Cortex of kidney (tissue), 1 donor: ENCODE results near the gene RBL1.
"Not testable (repeated sequence)": the region's sequence is repeated elsewhere in the genome, so short reads cannot be mapped to it uniquely, and the experiment has no call there.

ENCODE experiments used
- DNase-seq: peaks from one replicate; lab custom pipeline; 2025; lab: John Stamatoyannopoulos, UW

RBL1 gene

DNA sequence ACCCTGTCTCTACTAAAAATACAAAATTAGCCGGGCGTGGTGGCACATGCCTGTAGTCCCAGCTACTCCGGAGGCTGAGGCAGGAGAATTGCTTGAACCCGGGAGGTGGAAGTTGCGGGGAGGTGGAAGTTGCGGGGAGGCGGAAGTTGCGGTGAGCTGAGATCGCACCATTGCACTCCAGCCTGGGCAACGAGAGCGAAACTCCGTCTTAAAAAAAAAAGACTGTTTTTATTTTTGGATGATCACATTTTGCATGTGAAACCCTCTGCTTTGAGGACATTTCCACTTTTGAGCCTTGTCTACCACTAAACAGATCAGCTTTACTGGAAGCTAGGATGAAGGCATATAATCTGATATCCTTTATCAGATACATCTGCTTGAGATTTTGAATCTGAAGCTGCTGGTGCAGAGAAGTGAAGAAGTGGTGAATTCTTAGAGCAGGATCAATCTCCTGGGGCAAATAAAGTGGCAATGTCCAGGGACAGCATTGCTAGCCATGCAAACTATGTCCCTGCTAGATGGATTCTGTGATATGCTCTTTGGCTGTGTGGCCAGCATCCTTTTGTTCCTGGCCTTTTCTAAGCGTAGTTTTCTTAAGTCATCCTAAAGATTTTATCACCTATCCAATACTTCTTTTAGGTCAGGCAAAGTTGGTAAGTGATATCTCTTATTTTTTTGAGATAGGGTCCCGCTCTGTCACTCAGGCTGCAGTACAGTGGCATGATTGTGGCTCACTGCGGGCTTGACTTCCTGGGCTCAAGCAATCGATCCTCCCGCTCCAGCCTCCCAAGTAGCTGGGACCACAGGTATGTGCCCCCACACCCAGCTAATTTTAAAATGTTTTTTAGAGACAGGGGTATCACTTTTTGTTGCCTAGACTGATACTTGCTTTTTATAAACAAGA lies 23.3 kb downstream of the RBL1 start:
- DNase-seq, result no peak

DNA sequence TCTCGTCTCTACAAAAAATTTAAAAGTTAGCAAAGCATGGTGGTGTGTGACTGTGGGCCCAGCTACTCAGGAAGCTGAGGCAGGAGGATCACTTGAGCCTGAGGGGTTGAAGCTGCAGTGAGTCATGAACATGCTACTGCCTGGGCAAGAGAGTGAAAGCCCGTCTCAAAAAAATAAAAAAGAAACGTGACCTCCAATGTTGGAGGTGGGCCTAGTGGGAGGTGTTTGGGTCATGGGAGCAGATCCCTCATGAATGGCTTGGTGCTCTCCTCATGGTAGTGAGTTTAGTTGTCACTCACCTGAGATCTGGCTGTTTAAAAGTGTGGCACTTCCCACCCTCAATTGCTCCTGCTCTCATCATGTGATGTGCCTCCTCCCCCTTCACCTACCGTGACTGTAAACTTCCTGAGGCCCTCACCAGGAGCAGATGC lies 24.3 kb downstream of the RBL1 start:
- DNase-seq, result no peak

DNA sequence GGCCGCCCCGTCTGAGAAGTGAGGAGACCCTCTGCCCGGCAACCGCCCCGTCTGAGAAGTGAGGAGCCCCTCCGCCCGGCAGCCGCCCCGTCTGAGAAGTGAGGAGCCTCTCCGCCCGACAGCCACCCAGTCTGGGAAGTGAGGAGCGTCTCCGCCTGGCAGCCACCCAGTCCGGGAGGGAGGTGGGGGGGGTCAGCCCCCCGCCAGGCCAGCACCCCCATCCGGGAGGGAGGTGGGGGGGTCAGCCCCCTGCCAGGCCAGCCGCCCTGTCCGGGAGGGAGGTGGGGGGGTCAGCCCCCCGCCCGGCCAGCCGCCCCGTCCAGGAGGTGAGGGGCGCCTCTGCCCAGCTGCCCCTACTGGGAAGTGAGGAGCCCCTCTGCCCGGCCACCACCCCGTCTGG lies 26.2 kb downstream of the RBL1 start:
- DNase-seq, result not testable (repeated sequence)

DNA sequence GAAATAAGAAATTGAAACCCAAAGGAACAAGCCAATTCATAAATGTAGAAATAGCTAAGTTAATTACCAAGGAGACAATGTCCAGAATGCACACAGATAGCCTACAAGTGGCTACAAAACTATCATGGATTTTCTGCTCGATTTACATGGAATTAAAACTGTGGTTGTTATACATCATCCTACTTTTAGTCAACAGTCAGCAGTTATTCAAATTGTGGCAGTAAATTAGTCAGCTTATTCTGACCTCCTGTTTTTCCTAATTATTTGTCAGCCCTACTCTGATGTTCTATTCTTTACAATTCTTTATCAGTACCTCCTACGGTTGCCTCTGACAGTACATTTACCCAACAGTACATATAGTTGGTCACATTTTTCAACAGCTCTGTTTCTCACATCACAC lies 29.6 kb downstream of the RBL1 start:
- no peak for DNase-seq

DNA sequence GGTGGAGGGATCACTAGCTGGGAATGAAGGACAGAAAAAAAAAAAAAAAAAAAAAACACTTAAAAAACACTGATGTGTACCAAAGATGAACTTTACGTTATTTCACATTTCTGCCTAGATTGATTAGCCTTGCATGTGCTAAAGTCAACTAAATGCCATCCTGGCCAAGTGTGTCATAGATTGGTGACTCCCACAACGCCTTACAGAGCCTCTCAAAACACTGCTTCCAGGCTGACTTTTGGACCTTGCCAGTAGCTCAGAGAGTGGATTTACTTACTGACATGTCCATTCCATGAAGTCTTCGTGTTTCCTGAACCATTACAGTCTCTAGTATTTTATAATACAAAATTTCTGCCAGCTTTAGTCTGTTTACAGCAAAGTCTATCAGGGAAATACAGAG lies 40.5 kb downstream of the RBL1 start:
- DNase-seq, result no peak

DNA sequence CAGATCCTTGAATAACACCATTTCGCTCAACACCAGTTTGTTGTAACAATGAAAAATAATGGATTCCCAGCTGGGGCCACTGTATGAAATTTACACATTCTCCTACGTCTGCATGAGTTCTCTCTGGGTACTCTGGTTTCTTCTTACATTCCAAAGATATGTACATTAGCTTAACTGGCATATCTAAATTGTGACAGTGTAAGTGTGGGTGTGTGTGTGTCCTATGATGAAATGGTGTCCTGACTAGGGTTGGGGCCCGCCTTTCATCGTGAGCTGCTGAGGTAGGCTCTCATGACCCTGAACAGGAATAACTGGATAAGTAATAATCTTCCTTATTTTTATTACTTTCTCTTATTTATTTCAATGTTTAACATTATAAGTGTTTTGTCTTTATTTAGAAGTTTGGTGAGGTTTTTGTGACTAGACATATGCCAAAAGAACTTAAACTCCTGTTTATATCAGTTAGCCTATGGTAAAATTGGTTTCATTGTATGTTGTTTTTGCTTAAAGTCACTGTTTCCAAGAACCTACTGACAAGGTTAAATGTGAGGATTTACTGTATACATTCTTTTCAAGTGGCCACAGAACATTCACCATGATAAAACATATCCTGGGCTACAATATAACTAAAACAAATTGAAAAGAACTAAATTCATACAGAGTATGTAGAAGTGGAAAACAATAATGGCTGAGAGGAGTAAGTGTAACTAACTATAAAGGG lies 42.4 kb downstream of the RBL1 start:
- no peak for DNase-seq

DNA sequence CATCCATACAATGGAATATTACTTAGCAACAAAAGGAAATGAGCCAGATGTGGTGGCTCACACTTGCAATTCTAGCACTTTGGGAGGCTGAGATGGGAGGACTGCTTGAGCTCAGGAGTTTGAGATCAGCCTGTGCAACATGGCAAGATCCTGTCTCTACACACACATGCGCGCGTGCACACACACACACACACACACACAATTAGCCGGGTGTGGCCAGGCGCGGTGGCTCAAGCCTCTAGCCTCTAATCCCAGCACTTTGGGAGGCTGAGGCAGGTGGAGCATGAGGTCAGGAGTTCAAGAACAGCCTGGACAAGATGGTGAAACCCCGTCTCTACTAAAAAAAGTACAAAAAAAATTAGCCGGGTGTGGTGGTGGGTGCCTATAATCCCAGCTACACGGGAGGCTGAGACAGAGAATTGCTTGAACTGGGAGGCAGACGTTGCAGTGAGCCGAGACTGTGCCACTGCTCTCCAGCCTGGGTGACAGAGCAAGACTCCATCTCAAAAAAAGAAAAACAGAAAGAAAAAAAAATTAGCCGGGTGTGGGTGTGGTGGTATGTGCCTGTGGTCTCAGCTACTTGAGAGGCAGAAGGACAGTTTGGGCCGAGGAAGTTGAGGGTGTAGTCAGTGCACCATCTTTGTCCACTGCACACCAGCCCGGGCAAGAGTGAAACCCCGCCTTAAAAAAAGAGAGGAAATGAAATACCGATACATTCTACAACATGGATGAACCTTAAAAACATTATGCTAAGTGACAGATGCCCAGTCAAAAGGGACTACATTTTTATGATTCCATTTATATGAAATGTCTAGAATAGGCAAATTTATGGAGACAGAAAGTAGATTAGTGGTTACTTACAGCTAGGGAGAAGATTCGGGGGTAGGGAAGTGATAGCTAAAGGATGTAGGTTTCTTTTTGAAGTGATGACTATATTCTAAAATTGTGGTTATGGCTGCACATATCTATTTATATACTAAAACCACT lies 52.5 kb downstream of the RBL1 start:
- DNase-seq, result no peak

DNA sequence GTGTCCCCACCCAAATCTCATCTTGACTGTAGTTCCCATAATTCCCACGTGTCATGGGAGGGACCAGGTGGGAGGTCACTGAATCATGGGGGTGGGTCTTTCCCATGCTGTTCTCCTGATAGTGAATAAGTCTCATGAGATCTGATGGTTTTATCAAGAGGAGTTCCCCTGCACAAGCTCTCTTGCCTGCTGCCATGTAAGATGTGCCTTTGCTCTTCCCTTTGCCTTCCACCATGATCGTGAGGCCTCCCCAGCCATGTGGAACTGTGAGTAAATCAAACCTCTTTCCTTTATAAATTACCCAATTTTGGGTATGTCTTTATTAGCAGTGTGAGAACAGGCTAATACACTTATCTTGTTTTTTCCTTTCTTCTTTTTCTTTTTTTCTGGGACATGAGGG lies 56.4 kb downstream of the RBL1 start:
- DNase-seq, result not testable (repeated sequence)

DNA sequence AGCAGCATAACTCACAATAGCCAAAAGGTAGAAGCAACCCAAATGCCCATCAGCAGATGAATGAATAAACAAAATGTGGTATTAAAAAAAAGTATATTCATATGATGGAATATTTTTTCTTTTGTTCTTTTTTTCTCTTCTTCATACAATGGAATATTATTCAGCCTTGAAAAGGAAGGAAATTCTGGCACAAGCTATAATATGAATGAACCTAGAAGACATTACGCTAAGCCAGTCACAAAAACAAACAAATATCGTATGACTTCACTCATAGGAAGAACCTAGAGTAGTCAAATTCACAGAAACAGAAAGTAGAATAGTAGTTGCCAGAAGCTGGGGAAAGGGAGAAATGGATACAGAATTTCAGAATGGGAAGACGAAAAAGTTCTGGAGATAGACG lies 63.7 kb downstream of the RBL1 start:
- no peak for DNase-seq

DNA sequence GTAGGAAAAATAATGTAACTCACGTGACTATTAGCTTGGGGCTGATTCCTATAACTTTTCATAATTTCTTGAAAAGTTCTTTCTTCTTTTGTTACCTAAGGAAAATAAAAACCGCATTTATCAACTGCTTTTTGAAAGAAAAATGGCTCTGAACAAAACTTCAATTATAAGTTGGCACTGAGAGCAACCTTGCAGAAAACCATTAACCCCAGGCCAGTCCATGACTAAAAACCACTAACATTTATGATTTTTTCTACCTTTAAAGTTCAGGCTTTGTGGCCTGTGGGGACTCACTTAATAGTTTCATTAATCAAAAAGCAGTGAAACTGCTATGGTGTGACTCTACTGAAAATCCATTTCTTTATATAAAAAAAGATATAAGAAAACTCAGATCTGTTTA lies 75.2 kb downstream of the RBL1 start:
- DNase-seq, result no peak

DNA sequence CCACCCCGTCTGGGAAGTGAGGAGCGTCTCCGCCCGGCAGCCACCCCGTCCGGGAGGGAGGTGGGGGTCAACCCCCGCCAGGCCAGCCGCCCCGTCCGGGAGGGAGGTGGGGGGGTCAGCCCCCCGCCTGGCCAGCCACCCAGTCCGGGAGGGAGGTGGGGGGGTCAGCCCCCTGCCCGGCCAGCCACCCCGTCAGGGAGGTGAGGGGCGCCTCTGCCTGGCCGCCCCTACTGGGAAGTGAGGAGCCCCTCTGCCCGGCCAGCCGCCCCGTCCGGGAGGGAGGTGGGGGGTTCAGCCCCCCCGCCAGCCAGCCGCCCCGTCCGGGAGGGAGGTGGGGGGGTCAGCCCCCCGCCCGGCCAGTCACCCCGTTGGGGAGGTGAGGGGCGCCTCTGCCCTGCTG lies 83.2 kb downstream of the RBL1 start:
- not testable (repeated sequence) for DNase-seq

DNA sequence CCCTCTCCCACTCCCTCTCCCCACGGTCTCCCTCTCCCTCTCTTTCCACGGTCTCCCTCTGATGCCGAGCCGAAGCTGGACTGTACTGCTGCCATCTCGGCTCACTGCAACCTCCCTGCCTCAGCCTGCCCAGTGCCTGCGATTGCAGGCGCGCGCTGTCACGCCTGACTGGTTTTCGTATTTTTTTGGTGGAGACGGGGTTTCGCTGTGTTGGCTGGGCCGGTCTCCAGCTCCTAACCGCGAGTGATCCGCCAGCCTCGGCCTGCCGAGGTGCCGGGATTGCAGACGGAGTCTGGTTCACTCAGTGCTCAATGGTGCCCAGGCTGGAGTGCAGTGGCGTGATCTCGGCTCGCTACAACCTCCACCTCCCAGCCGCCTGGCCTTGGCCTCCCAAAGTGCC lies 83.9 kb downstream of the RBL1 start:
- not testable (repeated sequence) for DNase-seq

DNA sequence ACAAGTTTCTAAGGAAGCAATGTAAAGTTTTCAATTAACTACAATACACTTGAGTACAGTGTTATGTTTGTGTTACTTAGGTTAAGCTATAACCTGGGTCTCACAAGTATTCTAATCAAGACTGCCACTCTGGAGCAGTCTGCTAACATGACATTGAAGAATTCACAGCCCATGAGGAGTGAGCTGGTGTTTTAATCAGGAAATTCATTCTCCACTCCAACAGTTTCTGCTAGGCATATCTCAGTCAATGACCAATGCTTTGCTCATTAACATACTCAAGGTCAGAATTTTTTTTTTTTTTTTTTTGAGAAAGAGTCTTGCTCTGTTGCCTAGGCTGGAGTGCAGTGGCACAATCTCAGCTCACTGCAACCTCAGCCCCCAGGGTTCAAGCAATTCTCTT lies 84.7 kb downstream of the RBL1 start:
- DNase-seq, result no peak

DNA sequence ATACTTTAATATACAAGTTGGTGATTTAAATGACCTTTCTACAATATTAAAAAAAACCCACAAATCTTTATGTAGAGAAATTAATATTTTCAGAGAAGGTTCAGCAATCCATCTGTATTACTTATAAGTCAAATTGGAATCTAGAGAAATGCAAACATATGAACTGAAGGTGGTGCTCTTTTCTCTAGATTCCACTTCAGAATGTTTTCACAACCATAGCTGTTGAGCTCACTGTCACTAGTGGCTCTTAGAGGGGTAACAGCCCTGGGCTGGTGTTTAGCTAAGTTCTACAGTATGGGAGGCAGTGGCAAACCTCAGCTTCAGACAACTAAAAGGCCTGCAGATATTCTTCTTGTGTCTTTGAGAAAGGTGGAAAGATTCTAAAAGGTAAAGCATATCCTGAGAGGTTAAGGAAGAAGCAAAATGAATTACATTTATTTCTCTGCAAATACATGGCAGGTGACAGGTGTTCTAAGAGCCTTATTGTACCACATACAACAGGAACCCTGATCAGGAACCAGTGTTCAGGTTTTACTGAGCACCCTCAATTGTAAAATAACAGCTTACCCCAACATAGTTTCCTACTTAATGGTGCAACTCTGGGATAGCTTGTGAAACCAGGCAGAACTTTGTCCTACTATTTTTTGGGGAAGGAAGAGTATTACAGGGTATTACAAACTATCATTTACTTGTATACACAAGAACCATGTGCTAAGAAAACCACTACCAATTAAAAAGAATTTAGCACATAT lies 87.7 kb downstream of the RBL1 start:
- DNase-seq, result no peak

DNA sequence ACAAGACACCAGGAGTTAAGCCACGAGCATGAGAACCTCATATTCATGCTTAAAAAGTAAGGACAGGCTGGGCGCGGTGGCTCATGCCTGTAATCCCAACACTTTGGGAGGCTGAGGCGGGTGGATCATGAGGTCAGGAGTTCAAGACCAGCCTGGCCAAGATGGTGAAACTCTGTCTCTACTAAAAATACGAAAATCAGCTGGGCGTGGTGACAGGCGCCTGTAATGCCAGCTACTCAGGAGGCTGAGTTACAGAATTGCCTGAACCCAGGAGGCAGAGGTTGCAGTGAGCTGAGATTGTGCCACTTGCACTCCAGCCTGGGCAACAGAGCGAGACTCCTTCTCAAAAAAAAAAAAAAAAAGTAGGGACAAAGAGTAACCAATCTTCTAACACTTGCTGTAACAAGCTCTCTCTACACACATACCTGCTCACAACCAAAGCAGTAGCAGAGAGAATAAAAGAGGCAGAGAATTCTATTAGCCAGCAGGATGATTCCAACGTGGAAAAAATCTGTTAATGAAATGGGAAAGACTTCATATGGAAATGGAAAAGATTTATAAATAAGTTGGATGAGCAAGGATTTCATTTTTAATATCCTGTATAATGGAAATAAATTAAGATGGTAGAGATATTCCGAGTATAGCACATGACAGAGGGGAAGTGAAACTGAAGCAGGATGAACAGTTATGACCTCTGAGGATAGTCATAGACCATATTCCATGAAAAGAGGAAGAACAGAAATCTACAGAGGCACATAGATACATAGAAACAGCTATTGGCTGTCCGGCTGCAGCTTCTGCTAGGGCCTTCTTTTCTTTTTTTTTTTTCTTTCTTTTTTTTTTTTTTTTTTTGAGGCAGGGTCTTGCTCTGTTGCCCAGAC lies 90.5 kb downstream of the RBL1 start:
- DNase-seq, result not testable (repeated sequence)

DNA sequence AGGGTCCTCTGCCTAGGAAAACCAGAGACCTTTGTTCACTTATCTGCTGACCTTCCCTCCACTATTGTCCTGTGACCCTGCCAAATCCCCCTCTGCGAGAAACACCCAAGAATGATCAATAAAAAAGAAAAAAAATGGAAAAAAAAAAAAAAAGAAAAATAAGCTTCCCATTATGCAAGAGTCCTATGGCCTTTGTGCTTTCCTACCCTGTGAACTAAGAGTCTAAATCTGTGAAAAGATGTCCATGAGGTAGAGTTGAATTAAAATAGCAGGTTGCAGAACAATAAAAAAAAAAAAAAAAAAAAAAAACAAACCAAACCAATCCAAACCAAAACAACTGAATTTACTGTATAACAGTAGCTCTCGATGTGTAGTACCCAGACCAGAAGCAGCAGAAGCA lies 94.2 kb downstream of the RBL1 start:
- DNase-seq, result not testable (repeated sequence)

DNA sequence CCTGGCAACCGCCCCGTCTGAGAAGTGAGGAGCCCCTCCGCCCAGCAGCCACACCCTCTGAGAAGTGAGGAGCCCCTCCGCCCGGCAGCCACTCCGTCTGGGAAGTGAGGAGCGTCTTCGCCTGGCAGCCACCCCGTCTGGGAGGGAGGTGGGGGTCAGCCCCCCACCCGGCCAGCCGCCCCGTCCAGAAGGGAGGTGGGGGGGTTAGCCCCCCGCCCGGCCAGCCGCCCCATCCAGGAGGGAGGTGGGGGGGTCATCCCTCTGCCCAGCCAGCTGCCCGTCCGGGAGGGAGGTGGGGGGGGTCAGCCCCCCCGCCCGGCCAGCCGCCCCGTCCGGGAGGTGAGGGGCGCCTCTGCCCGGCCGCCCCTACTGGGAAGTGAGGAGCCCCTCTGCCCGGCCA lies 95.6 kb downstream of the RBL1 start:
- DNase-seq, result not testable (repeated sequence)

DNA sequence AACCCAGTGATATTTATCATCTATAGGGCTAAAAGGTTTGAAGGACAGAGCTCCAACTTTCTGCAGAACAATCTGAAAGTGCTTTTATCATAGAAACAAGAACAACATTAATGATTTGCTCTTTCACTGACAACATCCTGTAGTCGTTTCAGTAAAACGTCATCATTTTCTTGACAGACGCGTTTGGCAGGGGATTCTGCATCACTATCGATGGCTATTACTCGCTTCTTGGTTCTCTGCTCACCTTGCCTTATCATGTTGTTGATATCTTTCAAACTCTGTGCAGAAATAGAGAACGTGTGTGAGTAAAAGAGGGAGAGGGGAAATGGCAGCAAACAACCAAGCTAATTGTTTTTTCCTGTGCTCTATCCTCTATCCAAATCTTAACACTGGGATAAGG lies 97.1 kb downstream of the RBL1 start:
- no peak for DNase-seq

DNA sequence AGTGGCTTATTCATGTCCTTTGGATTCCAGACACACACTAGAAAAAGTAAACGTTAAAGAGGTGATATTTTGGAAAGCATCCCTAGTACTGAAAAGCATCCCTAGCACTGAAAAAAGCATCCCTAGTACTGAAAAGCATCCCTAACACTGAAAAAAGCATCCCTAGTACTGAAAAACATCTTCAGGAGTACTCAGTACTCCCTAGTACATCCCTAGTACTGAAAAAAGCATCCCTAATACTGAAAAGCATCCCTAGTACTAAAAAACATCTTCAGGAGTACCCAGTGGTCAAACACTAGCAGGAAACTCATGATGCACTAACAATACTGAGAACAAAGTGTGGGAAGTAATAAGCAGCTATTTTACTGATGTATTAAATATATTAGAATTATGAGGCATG lies 98.7 kb downstream of the RBL1 start:
- DNase-seq, result no peak

DNA sequence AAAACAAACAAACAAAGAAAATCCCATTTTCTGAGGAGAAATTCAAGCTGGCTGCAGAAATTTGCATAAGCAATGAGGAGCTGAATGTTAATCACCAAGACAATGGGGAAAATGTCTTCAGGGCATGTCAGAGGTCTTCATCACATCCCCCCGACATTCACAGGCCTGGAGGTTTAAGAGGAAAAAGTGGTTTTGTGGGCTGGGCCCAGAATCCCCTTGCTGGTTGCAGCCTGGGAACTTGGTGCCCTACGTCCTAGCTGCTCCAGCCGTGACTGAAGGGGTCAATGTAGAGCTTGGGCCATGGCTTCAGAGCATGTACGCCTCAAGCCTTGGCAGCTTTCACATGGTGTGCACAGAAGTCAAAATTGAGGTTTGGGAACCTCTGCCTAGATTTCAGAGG lies 101.6 kb downstream of the RBL1 start:
- DNase-seq, result not testable (repeated sequence)
